ENCODE results near the gene GARIN5A. TPM values are rescaled to one million over a fixed set of nuclear protein-coding genes. Genes with fewer than 3 reads are reported as not detected.

Gene GARIN5A
- total RNA-seq, 1 donor from 2014 or later = 3.8 TPM

- no peaks in the 10 kb centered on the region for H3K27me3 ChIP-seq
- peaks cover 9% of the 10 kb centered on the region for H3K4me1 ChIP-seq
- no peak overlapping the region for H3K27ac ChIP-seq
- no peaks in the 10 kb centered on the region for H3K9me3 ChIP-seq
- intact Hi-C loops (cut with DNase I) = no loop called here
- no peak for TF ChIP-seq CTCF (IDR thresholded peaks at IDR 0.05)
- peak; percentile 66 for DNase-seq
- H3K4me3 ChIP-seq = no peak overlapping the region
- H3K36me3 ChIP-seq = no peaks in the 10 kb centered on the region
- ATAC-seq = no peak
Observed at GRCh38 chr19:50505856-50506611, 29.4 kb upstream of the GARIN5A start.

- ATAC-seq = peak; percentile 32
- intact Hi-C loops (cut with DNase I) = no loop called here
Observed at GRCh38 chr19:50501568-50502475, 25.2 kb upstream of the GARIN5A start.

GRCh38 chr19:50501186-50501567 lies 24.5 kb upstream of the GARIN5A start:
- Histone ChIP-seq H3K4me3 (no peak overlapping the region), H3K27me3 (no peaks in the 10 kb centered on the region), H3K27ac (no peak overlapping the region), H3K9me3 (no peaks in the 10 kb centered on the region), H3K4me1 (no peaks in the 10 kb centered on the region), H3K36me3 (no peaks in the 10 kb centered on the region)
- DNase-seq (no peak), ATAC-seq (no peak)
- TF ChIP-seq CTCF (IDR thresholded peaks at IDR 0.05) = no peak
- intact Hi-C loops (cut with DNase I) = no loop called here

More at GRCh38 chr19:50501568-50502475, 25.2 kb upstream of the GARIN5A start:
- no peaks in the 10 kb centered on the region for H3K27me3 ChIP-seq
- no peak overlapping the region for H3K27ac ChIP-seq
- TF ChIP-seq CTCF (IDR thresholded peaks at IDR 0.05) = no peak
- no peak overlapping the region for H3K4me3 ChIP-seq
- H3K36me3 ChIP-seq = no peaks in the 10 kb centered on the region
- DNase-seq = no peak
- no peaks in the 10 kb centered on the region for H3K9me3 ChIP-seq
- no peaks in the 10 kb centered on the region for H3K4me1 ChIP-seq

- TF ChIP-seq CTCF (IDR thresholded peaks at IDR 0.05) = no peak
- no peak overlapping the region for H3K4me3 ChIP-seq
- DNase-seq (no peak), ATAC-seq (peak; percentile 58)
- no peak overlapping the region for H3K27ac ChIP-seq
- intact Hi-C loops (cut with DNase I) = no loop called here
- H3K27me3 ChIP-seq = no peaks in the 10 kb centered on the region
- H3K36me3 ChIP-seq = no peaks in the 10 kb centered on the region
- H3K4me1 ChIP-seq = no peaks in the 10 kb centered on the region
- H3K9me3 ChIP-seq = no peaks in the 10 kb centered on the region
Observed at GRCh38 chr19:50500753-50501151, 24.1 kb upstream of the GARIN5A start.

- H3K9me3 ChIP-seq = no peaks in the 10 kb centered on the region
- H3K36me3 ChIP-seq = no peaks in the 10 kb centered on the region
- H3K4me3 ChIP-seq = no peak overlapping the region
- ATAC-seq = peak; percentile 54
- no peaks in the 10 kb centered on the region for H3K27me3 ChIP-seq
- H3K27ac ChIP-seq = no peak overlapping the region
- intact Hi-C loops (cut with DNase I) = no loop called here
- H3K4me1 ChIP-seq = no peaks in the 10 kb centered on the region
- no peak for DNase-seq
- TF ChIP-seq CTCF (IDR thresholded peaks at IDR 0.05) = no peak
Observed at GRCh38 chr19:50500060-50500752, 23.6 kb upstream of the GARIN5A start.

All from upper lobe of right lung (tissue), 1 donor.